ENCODE results near the gene LAMA5. TPM values are rescaled to one million over a fixed set of nuclear protein-coding genes. Genes with fewer than 3 reads are reported as not detected.

Gene LAMA5
- total RNA-seq, 1 donor from 2014 or later: 34.5 TPM

GRCh38 chr20:62404112-62404665 lies 37.1 kb upstream of the LAMA5 start:
- peak overlapping the region; percentile 24 for H3K27ac Mint-ChIP-seq (ENCODE audit: unreplicated experiment)
- H3K36me3 Mint-ChIP-seq (ENCODE audit: low read depth, unreplicated experiment): no peaks in the 10 kb centered on the region
- TF ChIP-seq, protein P1, sequence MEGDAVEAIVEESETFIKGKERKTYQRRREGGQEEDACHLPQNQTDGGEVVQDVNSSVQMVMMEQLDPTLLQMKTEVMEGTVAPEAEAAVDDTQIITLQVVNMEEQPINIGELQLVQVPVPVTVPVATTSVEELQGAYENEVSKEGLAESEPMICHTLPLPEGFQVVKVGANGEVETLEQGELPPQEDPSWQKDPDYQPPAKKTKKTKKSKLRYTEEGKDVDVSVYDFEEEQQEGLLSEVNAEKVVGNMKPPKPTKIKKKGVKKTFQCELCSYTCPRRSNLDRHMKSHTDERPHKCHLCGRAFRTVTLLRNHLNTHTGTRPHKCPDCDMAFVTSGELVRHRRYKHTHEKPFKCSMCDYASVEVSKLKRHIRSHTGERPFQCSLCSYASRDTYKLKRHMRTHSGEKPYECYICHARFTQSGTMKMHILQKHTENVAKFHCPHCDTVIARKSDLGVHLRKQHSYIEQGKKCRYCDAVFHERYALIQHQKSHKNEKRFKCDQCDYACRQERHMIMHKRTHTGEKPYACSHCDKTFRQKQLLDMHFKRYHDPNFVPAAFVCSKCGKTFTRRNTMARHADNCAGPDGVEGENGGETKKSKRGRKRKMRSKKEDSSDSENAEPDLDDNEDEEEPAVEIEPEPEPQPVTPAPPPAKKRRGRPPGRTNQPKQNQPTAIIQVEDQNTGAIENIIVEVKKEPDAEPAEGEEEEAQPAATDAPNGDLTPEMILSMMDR (IDR thresholded peaks at IDR 0.05; ENCODE audit: unreplicated experiment): no peak
- no peak for DNase-seq (ENCODE audit: low spot score)
- H3K27me3 Mint-ChIP-seq (ENCODE audit: unreplicated experiment): peaks cover 6% of the 10 kb centered on the region
- H3K4me1 Mint-ChIP-seq (ENCODE audit: unreplicated experiment): peaks cover 6% of the 10 kb centered on the region
- H3K4me3 Mint-ChIP-seq (ENCODE audit: unreplicated experiment): no peak overlapping the region
- H3K9me3 Mint-ChIP-seq (ENCODE audit: unreplicated experiment): no peaks in the 10 kb centered on the region

DNA sequence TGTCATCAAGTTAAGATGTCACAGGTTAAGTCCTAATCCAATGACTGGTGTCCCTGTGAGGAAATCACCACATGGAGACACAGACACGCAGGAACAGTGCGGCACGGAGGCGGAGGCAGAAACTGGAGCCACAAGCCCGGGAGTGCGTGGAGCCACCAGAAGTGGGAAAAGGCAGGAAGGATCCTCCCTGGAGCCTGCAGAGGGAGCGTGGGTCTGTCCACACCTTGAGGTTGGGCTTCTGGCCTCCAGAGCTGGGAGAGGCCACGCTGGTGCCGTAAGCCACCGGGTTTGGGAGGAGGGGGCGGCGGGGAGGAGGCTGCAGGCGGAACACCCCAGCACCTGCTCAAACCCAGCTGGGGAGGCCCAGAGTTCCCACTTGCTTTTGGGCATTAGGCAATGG lies 36.2 kb upstream of the LAMA5 start:
- H3K27ac Mint-ChIP-seq (ENCODE audit: unreplicated experiment): no peak overlapping the region
- DNase-seq (ENCODE audit: low spot score): no peak
- peaks cover 5% of the 10 kb centered on the region for H3K27me3 Mint-ChIP-seq (ENCODE audit: unreplicated experiment)
- H3K4me3 Mint-ChIP-seq (ENCODE audit: unreplicated experiment): peak overlapping the region; percentile 42
- H3K36me3 Mint-ChIP-seq (ENCODE audit: low read depth, unreplicated experiment): no peaks in the 10 kb centered on the region
- no peaks in the 10 kb centered on the region for H3K9me3 Mint-ChIP-seq (ENCODE audit: unreplicated experiment)
- TF ChIP-seq, protein P1 (IDR thresholded peaks at IDR 0.05; ENCODE audit: unreplicated experiment): no peak
- peaks cover 6% of the 10 kb centered on the region for H3K4me1 Mint-ChIP-seq (ENCODE audit: unreplicated experiment)

- no peak for DNase-seq (ENCODE audit: low spot score)
- peaks cover 4% of the 10 kb centered on the region for H3K36me3 Mint-ChIP-seq (ENCODE audit: low read depth, unreplicated experiment)
- H3K27me3 Mint-ChIP-seq (ENCODE audit: unreplicated experiment): peaks cover 5% of the 10 kb centered on the region
- no peak overlapping the region for H3K4me3 Mint-ChIP-seq (ENCODE audit: unreplicated experiment)
- H3K9me3 Mint-ChIP-seq (ENCODE audit: unreplicated experiment): no peaks in the 10 kb centered on the region
- no peak overlapping the region for H3K27ac Mint-ChIP-seq (ENCODE audit: unreplicated experiment)
- TF ChIP-seq, protein P1 (IDR thresholded peaks at IDR 0.05; ENCODE audit: unreplicated experiment): no peak
- H3K4me1 Mint-ChIP-seq (ENCODE audit: unreplicated experiment): peaks cover 6% of the 10 kb centered on the region
These were observed 35.5 kb upstream of the LAMA5 start for GRCh38 chr20:62402456-62403150.

DNA sequence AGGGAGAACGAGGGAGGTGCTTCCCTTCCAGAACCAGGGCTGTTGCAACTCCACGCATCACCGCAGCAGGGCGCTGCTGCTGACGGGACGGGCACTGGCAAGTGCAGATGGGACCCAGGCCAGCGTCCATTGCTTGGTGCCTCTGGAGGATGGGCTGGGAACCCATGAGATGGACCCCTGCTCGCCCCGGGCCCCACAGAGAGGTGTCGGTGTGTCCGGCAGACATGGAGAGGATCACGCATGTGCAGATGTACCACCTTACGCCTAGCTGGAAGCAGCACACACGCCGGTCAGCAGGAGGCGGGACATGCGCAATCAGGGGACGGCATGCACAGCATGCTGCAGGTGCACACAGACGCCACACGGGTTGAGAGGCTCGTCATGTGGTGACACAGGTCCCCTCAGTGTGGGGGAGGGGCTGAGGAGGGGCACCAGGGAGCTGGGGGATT lies 34.2 kb upstream of the LAMA5 start:
- H3K4me3 Mint-ChIP-seq (ENCODE audit: unreplicated experiment): no peak overlapping the region
- H3K9me3 Mint-ChIP-seq (ENCODE audit: unreplicated experiment): no peaks in the 10 kb centered on the region
- H3K27me3 Mint-ChIP-seq (ENCODE audit: unreplicated experiment): peaks cover 9% of the 10 kb centered on the region
- peaks cover 4% of the 10 kb centered on the region for H3K36me3 Mint-ChIP-seq (ENCODE audit: low read depth, unreplicated experiment)
- TF ChIP-seq, protein P1 (IDR thresholded peaks at IDR 0.05; ENCODE audit: unreplicated experiment): peak; percentile 39
- no peak overlapping the region for H3K27ac Mint-ChIP-seq (ENCODE audit: unreplicated experiment)
- DNase-seq (ENCODE audit: low spot score): peak; percentile 58
- H3K4me1 Mint-ChIP-seq (ENCODE audit: unreplicated experiment): peaks cover 6% of the 10 kb centered on the region

GRCh38 chr20:62400541-62400940 lies 33.4 kb upstream of the LAMA5 start:
- no peak overlapping the region for H3K4me3 Mint-ChIP-seq (ENCODE audit: unreplicated experiment)
- H3K36me3 Mint-ChIP-seq (ENCODE audit: low read depth, unreplicated experiment): peaks cover 4% of the 10 kb centered on the region
- H3K27me3 Mint-ChIP-seq (ENCODE audit: unreplicated experiment): peaks cover 9% of the 10 kb centered on the region
- DNase-seq (ENCODE audit: low spot score): no peak
- no peaks in the 10 kb centered on the region for H3K9me3 Mint-ChIP-seq (ENCODE audit: unreplicated experiment)
- TF ChIP-seq, protein P1 (IDR thresholded peaks at IDR 0.05; ENCODE audit: unreplicated experiment): no peak
- no peak overlapping the region for H3K27ac Mint-ChIP-seq (ENCODE audit: unreplicated experiment)
- H3K4me1 Mint-ChIP-seq (ENCODE audit: unreplicated experiment): peaks cover 4% of the 10 kb centered on the region
